Measurements from ENCODE around the gene TFCP2L1.

- TF ChIP-seq ZNF384 (IDR thresholded peaks at IDR 0.05), result no peak
- no peak for TF ChIP-seq FOXM1 (IDR thresholded peaks at IDR 0.05; ENCODE audit: borderline replicate concordance)
- TF ChIP-seq BHLHE40 (IDR thresholded peaks at IDR 0.05; ENCODE audit: borderline replicate concordance), result no peak
Measured at GRCh38 chr2:121187351-121187981, 97.5 kb downstream of the TFCP2L1 start.
